ENCODE results near the gene GPR42. TPM values are rescaled to one million over a fixed set of nuclear protein-coding genes. Genes with fewer than 3 reads are reported as not detected.

GPR42 gene
- total RNA-seq, 1 donor from 2014 or later, result not detected

DNA sequence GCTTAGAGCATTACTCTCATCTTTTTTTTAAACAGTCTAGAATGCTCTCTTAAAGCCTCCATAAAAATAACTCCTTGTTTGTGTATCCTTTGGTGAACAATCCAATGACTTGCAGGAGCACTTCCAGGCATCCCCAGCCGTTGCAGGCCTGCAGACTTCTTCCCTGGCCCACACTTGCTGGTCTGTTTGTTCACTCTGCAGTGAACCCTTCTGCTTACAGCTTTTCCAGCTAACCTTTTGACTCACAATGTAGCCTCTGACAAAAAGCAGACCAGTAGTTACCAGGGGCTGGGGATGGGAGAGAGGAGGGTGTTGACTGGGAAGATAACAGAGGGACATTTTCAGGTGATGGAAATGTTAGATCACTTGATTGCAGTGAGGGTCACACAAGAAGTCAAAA, 9.1 kb downstream of the GPR42 start:
- H3K27ac Mint-ChIP-seq (ENCODE audit: unreplicated experiment), result no peak overlapping the region
- H3K4me1 Mint-ChIP-seq (ENCODE audit: low read depth), result no peaks in the 10 kb centered on the region
- H3K27me3 Mint-ChIP-seq (ENCODE audit: low read depth), result peaks cover 23% of the 10 kb centered on the region
- no peak for DNase-seq (ENCODE audit: low spot score)
- H3K9me3 Mint-ChIP-seq (ENCODE audit: low read depth), result peaks cover 6% of the 10 kb centered on the region
- H3K36me3 Mint-ChIP-seq (ENCODE audit: low read depth), result no peaks in the 10 kb centered on the region
- H3K4me3 Mint-ChIP-seq (ENCODE audit: unreplicated experiment), result no peak overlapping the region
- TF ChIP-seq, protein P1, sequence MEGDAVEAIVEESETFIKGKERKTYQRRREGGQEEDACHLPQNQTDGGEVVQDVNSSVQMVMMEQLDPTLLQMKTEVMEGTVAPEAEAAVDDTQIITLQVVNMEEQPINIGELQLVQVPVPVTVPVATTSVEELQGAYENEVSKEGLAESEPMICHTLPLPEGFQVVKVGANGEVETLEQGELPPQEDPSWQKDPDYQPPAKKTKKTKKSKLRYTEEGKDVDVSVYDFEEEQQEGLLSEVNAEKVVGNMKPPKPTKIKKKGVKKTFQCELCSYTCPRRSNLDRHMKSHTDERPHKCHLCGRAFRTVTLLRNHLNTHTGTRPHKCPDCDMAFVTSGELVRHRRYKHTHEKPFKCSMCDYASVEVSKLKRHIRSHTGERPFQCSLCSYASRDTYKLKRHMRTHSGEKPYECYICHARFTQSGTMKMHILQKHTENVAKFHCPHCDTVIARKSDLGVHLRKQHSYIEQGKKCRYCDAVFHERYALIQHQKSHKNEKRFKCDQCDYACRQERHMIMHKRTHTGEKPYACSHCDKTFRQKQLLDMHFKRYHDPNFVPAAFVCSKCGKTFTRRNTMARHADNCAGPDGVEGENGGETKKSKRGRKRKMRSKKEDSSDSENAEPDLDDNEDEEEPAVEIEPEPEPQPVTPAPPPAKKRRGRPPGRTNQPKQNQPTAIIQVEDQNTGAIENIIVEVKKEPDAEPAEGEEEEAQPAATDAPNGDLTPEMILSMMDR (IDR thresholded peaks at IDR 0.05), result no peak

DNA sequence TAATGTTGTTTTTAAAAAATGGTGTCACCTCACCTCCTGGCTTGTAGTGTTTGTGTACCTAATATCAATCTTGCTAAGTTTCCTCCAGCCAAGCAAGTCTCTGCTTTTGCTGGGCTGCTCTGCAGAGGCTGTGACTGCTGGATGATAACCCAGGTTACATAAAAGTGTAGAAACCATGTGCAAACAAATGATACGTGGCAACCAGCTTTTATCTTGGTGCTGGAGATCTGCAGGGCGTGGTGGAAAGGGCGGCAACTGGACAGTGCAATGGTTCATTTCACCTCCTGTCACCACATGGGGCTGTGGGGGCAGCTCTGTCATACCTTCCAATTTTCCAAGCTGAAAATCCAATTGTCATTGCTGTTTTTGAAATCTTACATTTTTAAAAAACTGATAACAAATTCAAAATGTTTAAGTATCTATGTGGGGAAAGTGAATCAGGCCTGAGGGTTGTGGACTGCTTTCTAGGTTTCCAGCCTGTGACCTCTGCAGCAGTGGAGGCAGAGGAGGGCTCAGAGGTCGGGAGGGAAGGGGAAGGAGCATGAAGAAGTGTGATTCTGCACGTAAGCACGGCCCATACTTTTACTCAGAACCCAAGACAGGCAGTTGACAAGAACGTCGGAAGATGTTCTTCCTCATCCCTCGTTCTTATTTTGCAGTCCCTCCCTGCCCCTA, 9.7 kb downstream of the GPR42 start:
- no peaks in the 10 kb centered on the region for H3K36me3 Mint-ChIP-seq (ENCODE audit: low read depth)
- no peak for DNase-seq (ENCODE audit: low spot score)

DNA sequence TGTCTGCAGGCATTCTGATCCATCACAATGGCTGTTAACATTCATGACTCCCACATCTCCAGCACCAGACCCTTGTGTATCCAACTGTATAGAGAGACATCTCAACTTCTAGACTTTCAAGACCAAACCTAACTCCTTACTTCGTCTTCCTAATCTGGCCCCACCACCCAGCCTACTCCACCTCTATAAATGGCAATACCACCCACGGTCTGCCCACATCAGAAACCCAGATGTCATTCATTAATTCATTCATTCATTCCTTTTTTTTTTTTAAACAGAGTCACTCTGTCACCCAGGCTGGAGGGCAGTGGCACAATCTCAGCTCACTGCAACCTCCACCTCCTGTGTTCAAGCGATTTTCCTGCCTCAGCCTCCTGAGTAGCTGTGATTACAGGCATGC, 10.4 kb downstream of the GPR42 start:
- no peak for DNase-seq (ENCODE audit: low spot score)
- H3K27me3 Mint-ChIP-seq (ENCODE audit: low read depth), result peaks cover 14% of the 10 kb centered on the region
- no peak overlapping the region for H3K27ac Mint-ChIP-seq (ENCODE audit: unreplicated experiment)
- H3K36me3 Mint-ChIP-seq (ENCODE audit: low read depth), result no peaks in the 10 kb centered on the region
- no peaks in the 10 kb centered on the region for H3K4me1 Mint-ChIP-seq (ENCODE audit: low read depth)
- no peak overlapping the region for H3K4me3 Mint-ChIP-seq (ENCODE audit: unreplicated experiment)
- TF ChIP-seq, protein P1 (IDR thresholded peaks at IDR 0.05), result no peak
- peaks cover 7% of the 10 kb centered on the region for H3K9me3 Mint-ChIP-seq (ENCODE audit: low read depth)

More for the DNA sequence above, 9.7 kb downstream of the GPR42 start:
- peaks cover 17% of the 10 kb centered on the region for H3K27me3 Mint-ChIP-seq (ENCODE audit: low read depth)
- TF ChIP-seq, protein P1 (IDR thresholded peaks at IDR 0.05), result no peak
- peaks cover 6% of the 10 kb centered on the region for H3K9me3 Mint-ChIP-seq (ENCODE audit: low read depth)
- no peak overlapping the region for H3K4me3 Mint-ChIP-seq (ENCODE audit: unreplicated experiment)
- no peak overlapping the region for H3K27ac Mint-ChIP-seq (ENCODE audit: unreplicated experiment)
- no peaks in the 10 kb centered on the region for H3K4me1 Mint-ChIP-seq (ENCODE audit: low read depth)

DNA sequence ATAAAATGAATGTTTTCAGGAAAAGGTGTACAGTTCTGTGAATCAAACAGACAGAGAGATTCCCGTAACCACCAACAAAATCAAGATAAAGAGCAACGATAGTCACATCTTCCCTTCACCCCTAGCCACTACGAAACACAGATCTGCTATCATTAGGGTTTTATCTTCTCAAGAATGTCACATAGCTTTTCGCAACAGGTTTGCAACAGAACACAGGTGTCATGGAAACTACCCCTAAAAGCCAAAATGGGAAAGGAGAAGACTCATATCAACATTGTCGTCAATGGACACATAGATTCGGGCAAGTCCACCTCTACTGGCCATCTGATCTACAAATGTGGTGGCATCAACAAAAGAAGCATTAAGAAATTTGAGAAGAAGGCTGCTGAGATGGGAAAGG, 11.1 kb downstream of the GPR42 start:
- DNase-seq (ENCODE audit: low spot score), result no peak
- TF ChIP-seq, protein P1 (IDR thresholded peaks at IDR 0.05), result no peak
- H3K27ac Mint-ChIP-seq (ENCODE audit: unreplicated experiment), result no peak overlapping the region
- H3K4me1 Mint-ChIP-seq (ENCODE audit: low read depth), result no peaks in the 10 kb centered on the region
- H3K27me3 Mint-ChIP-seq (ENCODE audit: low read depth), result peaks cover 14% of the 10 kb centered on the region
- no peaks in the 10 kb centered on the region for H3K36me3 Mint-ChIP-seq (ENCODE audit: low read depth)
- no peak overlapping the region for H3K4me3 Mint-ChIP-seq (ENCODE audit: unreplicated experiment)
- H3K9me3 Mint-ChIP-seq (ENCODE audit: low read depth), result peaks cover 12% of the 10 kb centered on the region

DNA sequence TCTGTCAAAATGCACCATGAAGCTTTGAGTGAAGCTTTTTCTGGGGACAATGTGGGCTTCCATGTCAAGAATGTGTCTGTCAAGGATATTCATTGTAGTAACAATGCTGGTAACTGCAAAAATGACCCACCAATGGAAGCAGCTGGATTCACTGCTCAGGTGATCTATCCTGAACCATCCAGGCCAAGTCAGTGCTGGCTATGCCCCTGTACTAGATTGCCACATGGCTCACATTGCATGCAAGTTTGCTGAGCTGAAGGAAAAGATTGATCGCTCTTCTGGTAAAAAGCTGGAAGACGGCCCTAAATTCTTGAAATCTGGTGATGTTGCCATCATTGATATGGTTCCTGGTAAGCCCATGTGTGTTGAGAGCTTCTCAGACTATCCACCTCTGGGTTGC, 12.7 kb downstream of the GPR42 start:
- H3K27me3 Mint-ChIP-seq (ENCODE audit: low read depth), result peaks cover 14% of the 10 kb centered on the region
- TF ChIP-seq, protein P1 (IDR thresholded peaks at IDR 0.05), result no peak
- H3K27ac Mint-ChIP-seq (ENCODE audit: unreplicated experiment), result no peak overlapping the region
- no peaks in the 10 kb centered on the region for H3K36me3 Mint-ChIP-seq (ENCODE audit: low read depth)
- DNase-seq (ENCODE audit: low spot score), result no peak
- peaks cover 12% of the 10 kb centered on the region for H3K9me3 Mint-ChIP-seq (ENCODE audit: low read depth)
- H3K4me1 Mint-ChIP-seq (ENCODE audit: low read depth), result no peaks in the 10 kb centered on the region
- H3K4me3 Mint-ChIP-seq (ENCODE audit: unreplicated experiment), result no peak overlapping the region

Measured in chondrocyte (in vitro differentiated cells).